Glutamatergic neuron (in vitro differentiated cells): ENCODE measurements around the gene LMNB1. TPM values are rescaled to one million over a fixed set of nuclear protein-coding genes. Genes with fewer than 3 reads are reported as not detected.

Experiments used
- DNase-seq: peaks from one replicate; pipeline ENCODE4 v3.0.0; 2022
- H3K27ac Mint-ChIP-seq: one replicate; pipeline ENCODE4 v1.8.0; 2020; ENCODE audit warnings: mild to moderate bottlenecking, mixed read lengths, inconsistent platforms; ENCODE audit not compliant: unreplicated experiment
- H3K27me3 Mint-ChIP-seq: one replicate; pipeline ENCODE4 v1.8.0; 2020; ENCODE audit warnings: mild to moderate bottlenecking, moderate library complexity, mixed read lengths, inconsistent platforms; ENCODE audit not compliant: unreplicated experiment
- H3K36me3 Mint-ChIP-seq: one replicate; pipeline ENCODE4 v1.8.0; 2020; ENCODE audit warnings: mild to moderate bottlenecking, mixed read lengths, inconsistent platforms; ENCODE audit not compliant: unreplicated experiment
- H3K4me1 Mint-ChIP-seq: one replicate; pipeline ENCODE4 v1.8.0; 2020; ENCODE audit warnings: mild to moderate bottlenecking, low read depth, mixed read lengths, inconsistent platforms; ENCODE audit not compliant: unreplicated experiment
- H3K4me3 Mint-ChIP-seq: one replicate; pipeline ENCODE4 v1.8.0; 2020; ENCODE audit warnings: mild to moderate bottlenecking, mixed read lengths, inconsistent platforms; ENCODE audit not compliant: unreplicated experiment
- H3K9me3 Mint-ChIP-seq: one replicate; pipeline ENCODE4 v1.8.0; 2020; ENCODE audit warnings: mild to moderate bottlenecking, moderate library complexity, mixed read lengths, inconsistent platforms; ENCODE audit not compliant: unreplicated experiment
- total RNA-seq: library from RNA; stranded (reverse); fragmentation: NEBNext Ultra II Directional; extraction: Animal tissue kit (Norgen Biotek cat#: 25700); gene quantifications from one replicate; pipeline ENCODE4 v1.2.1, GENCODE V29; 2021; ENCODE audit not compliant: unreplicated experiment
- TF ChIP-seq, protein P1 (sequence below): fragments of 200-600 bp; sonication (generic); IDR thresholded peaks from one replicate; pipeline ENCODE4 v1.5.0; 2021; ENCODE audit not compliant: partially characterized antibody, unreplicated experiment

Gene LMNB1
- total RNA-seq, 1 donor from 2014 or later = 94.3 TPM

DNA sequence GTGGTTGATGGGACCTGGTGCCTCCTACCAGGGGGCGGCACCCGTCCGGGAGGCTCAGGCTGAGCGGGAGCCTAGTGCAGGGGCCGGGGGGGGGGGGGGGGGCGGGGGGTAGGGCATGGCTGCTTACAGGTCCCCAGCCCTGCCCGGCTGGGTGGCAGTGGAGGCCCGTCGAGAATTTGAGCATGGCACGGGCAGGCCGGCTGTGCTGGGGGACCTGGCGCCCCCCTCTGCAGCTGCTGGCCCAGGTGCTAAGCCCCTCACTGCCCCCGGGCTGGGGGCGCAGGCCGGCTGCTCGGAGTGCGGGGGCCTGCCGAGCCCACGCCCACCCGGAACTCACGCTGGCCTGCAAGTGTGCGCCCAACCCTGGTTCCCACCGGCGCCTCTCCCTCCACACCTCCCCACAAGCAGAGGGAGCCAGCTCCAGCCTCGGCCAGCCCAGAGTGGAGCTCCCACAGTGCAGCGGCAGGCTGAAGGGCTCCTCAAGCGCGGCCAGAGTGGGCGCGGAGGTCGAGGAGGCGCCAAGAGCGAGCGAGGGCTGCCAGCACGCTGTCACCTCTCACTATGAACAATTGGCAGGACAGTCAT lies 77.7 kb downstream of the LMNB1 start:
- no peak for DNase-seq
- Mint-ChIP-seq H3K4me1 (peaks cover 19% of the 10 kb centered on the region), H3K36me3 (peaks cover 17% of the 10 kb centered on the region), H3K27ac (no peak overlapping the region), H3K4me3 (no peak overlapping the region), H3K27me3 (peaks cover 8% of the 10 kb centered on the region), H3K9me3 (peaks cover 10% of the 10 kb centered on the region)
- TF ChIP-seq, protein P1, sequence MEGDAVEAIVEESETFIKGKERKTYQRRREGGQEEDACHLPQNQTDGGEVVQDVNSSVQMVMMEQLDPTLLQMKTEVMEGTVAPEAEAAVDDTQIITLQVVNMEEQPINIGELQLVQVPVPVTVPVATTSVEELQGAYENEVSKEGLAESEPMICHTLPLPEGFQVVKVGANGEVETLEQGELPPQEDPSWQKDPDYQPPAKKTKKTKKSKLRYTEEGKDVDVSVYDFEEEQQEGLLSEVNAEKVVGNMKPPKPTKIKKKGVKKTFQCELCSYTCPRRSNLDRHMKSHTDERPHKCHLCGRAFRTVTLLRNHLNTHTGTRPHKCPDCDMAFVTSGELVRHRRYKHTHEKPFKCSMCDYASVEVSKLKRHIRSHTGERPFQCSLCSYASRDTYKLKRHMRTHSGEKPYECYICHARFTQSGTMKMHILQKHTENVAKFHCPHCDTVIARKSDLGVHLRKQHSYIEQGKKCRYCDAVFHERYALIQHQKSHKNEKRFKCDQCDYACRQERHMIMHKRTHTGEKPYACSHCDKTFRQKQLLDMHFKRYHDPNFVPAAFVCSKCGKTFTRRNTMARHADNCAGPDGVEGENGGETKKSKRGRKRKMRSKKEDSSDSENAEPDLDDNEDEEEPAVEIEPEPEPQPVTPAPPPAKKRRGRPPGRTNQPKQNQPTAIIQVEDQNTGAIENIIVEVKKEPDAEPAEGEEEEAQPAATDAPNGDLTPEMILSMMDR = no peak

DNA sequence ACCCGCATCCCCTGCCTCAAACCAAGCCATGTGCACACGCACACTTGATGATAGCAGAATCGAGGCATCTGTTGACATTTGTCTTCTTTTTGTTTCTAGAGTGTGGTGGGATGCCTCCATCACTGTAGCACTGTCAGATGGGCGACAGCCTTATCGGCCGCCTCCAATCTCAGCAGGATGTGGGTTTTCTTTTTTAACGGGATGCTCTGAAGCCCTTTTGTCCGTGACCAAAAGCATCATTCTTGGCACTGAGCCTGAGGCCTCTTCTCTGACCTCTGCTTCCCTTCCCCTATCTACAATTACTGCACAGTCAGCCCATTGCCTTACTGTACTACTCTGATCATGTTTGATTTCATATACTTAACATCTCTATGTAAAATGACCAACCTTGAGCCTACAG lies 78.3 kb downstream of the LMNB1 start:
- Mint-ChIP-seq H3K27me3 (peaks cover 8% of the 10 kb centered on the region), H3K4me3 (no peak overlapping the region), H3K4me1 (peaks cover 19% of the 10 kb centered on the region), H3K27ac (no peak overlapping the region), H3K9me3 (peaks cover 10% of the 10 kb centered on the region), H3K36me3 (peaks cover 17% of the 10 kb centered on the region)
- no peak for DNase-seq
- TF ChIP-seq, protein P1 = no peak

DNA sequence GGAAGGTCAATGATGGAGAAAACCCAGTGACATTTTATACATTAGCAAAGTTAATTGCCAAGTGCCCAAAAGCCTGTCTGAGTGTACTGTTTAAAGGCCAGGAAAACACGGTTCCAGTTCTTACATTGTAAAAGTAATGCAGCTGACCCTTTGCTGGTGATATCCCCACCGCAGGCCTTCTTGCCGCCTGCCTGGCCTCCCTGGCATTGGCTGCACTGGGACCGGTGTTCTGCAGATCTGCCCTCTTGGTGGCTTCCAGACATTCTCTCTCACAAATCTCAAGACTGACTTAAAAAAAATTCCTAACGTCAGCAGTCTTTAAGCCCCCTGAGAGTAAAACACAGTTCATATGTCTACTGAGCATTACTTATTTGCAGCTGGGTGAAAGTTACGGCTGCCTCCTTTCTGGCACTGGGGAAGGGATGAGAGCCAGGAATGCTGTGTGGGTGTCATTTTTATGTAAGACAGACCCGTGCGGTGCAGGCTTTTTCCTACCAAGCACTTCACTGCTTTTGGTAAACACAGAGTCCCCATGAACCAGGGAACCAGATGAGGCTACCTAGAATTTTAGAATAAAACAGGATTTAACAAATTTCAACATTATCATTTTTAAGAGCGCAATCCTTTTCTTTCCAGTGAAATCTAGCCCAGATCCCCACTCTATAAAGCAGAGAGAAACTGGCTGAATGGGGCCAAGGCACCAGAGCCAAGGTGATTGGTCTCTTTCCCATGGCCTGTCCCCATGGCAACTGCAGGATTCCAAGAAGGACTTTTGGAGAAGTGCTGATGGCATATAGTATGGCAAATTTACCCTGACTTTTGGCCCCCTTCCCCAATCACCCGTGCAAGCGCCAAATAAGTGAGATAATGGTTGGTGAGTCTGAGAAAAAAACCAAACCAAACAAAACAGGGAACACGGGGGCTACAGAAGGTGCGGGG lies 80.8 kb downstream of the LMNB1 start:
- TF ChIP-seq, protein P1 = no peak
- H3K9me3 Mint-ChIP-seq = peaks cover 8% of the 10 kb centered on the region
- no peak for DNase-seq
- peaks cover 17% of the 10 kb centered on the region for H3K36me3 Mint-ChIP-seq
- H3K4me3 Mint-ChIP-seq = peak overlapping the region; percentile 34
- peaks cover 8% of the 10 kb centered on the region for H3K27me3 Mint-ChIP-seq
- peaks cover 7% of the 10 kb centered on the region for H3K4me1 Mint-ChIP-seq
- no peak overlapping the region for H3K27ac Mint-ChIP-seq

DNA sequence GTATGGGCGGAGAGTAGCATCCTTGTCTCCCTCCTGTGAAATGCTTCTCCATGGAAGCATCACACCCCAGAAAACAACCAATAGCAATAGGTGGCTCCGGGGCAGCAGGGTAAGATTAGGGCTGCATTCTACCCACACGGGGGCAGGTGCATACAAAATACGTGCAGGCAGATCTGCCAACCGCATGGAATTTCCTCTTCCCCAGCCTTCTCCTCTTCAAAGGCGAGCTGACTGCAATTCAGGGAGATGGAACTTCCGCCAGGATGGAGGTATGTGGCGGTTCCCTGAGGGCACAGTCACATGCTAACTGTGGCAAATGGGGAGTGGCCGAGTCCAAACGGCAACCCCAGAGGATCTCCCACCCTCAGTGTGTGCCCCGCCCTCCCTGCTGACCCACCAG lies 81.5 kb downstream of the LMNB1 start:
- no peak for DNase-seq
- Mint-ChIP-seq H3K4me1 (peaks cover 2% of the 10 kb centered on the region), H3K36me3 (peaks cover 17% of the 10 kb centered on the region), H3K27me3 (peaks cover 11% of the 10 kb centered on the region), H3K9me3 (peaks cover 8% of the 10 kb centered on the region), H3K4me3 (peak overlapping the region; percentile 34), H3K27ac (no peak overlapping the region)
- TF ChIP-seq, protein P1 = no peak

DNA sequence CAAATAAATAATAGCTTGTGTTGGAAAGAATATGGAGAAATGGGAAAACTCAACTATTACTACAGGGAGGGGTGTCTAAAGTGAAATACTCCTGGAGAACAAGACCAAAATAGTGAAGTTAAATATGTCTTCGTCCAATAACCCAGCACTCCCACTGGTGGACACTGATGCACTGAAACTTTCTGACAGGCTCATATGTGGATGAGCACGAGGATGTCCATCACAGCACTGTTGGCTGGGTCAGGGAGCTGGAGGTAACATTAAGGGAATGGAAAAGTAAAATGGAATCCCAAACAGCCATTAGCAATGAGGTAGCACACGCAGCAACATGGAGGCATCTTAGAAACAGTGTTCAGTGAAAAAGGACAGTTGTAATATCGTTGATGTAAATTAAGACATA lies 86.5 kb downstream of the LMNB1 start:
- peaks cover 3% of the 10 kb centered on the region for H3K9me3 Mint-ChIP-seq
- no peak overlapping the region for H3K27ac Mint-ChIP-seq
- H3K4me3 Mint-ChIP-seq = no peak overlapping the region
- DNase-seq = no peak
- no peaks in the 10 kb centered on the region for H3K36me3 Mint-ChIP-seq
- peaks cover 6% of the 10 kb centered on the region for H3K27me3 Mint-ChIP-seq
- H3K4me1 Mint-ChIP-seq = no peaks in the 10 kb centered on the region
- TF ChIP-seq, protein P1 = no peak
